ENCODE results near the gene ZSCAN25. TPM values are rescaled to one million over a fixed set of nuclear protein-coding genes. Genes with fewer than 3 reads are reported as not detected.
"Not testable (repeated sequence)": the region's sequence is repeated elsewhere in the genome, so short reads cannot be mapped to it uniquely, and the experiment has no call there.

Gene ZSCAN25
- 10 to 100 TPM; 34.8 to 36.3 TPM for total RNA-seq

GRCh38 chr7:99616359-99617191 is at the start of gene ZSCAN25:
ZSCAN25 (plus strand) TSS chr7:99616946; CDS start chr7:99619607, 2,661 bp downstream.
- DNase-seq (peak; percentile 91), ATAC-seq (peak; percentile 92)
- POLR2A ChIA-PET: interaction anchor here (0.7 to 4.0 kb wide), 18 partner anchors 8 to 485 kb away, joined by 3 to 45 read pairs (median 6); partner anchors contain the start of genes AP4M1, FAM200A, MCM7 and TMEM225B
- Mint-ChIP-seq H3K9me3 (ENCODE audit: insufficient read depth) (no peaks in the 10 kb centered on the region), H3K27me3 (ENCODE audit: low read depth) (no peaks in the 10 kb centered on the region), H3K4me3 (peak within 1 kb of the TSS; percentile 95), H3K36me3 (ENCODE audit: low read depth) (peaks cover 42% of the 10 kb centered on the region), H3K4me1 (ENCODE audit: low read depth) (peaks cover 61% of the 10 kb centered on the region), H3K27ac (peak within 1 kb of the TSS; percentile 97)
- CTCF ChIA-PET: interaction anchor here (0.6 to 2.5 kb wide), 8 partner anchors 8 to 222 kb away, joined by 3 to 12 read pairs (median 5); partner anchors contain the start of genes ZNF394 and ZNF655

DNA sequence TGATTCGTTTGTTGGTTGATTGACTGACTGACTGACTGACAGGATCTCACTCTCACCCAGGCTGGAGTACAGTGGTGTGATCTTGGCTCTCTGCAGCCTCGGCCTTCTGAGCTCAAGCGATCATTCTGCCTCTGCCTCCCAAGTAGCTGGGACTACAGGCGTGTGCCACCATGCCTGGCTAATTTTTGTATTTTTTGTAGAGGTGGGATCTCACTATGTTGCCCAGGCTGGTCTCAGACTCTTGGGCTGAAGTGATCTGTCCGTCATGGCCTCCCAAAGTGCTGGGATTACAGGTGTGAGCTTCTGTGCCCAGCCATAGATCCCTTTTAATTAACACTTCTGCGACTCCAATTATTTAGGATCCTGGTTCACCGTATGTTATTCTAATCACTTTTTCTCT is 48.0 kb upstream of the ZSCAN25 start:
- H3K9me3 Mint-ChIP-seq (ENCODE audit: insufficient read depth); H3K4me3 Mint-ChIP-seq; DNase-seq; ATAC-seq; H3K27ac Mint-ChIP-seq; CTCF ChIA-PET; H3K27me3 Mint-ChIP-seq (ENCODE audit: low read depth): not testable (repeated sequence)
- peaks cover 66% of the 10 kb centered on the region for H3K36me3 Mint-ChIP-seq (ENCODE audit: low read depth)
- POLR2A ChIA-PET: interaction anchor here (3.7 kb wide), 1 partner anchor 10 kb away, joined by 25 read pairs; the partner anchor contains the start of gene ZNF655
- H3K4me1 Mint-ChIP-seq (ENCODE audit: low read depth): peaks cover 11% of the 10 kb centered on the region

GRCh38 chr7:99571768-99572167 is 45.0 kb upstream of the ZSCAN25 start:
- Mint-ChIP-seq H3K36me3 (ENCODE audit: low read depth) (peaks cover 51% of the 10 kb centered on the region), H3K4me3 (no peak overlapping the region), H3K4me1 (ENCODE audit: low read depth) (no peaks in the 10 kb centered on the region), H3K9me3 (ENCODE audit: insufficient read depth) (no peaks in the 10 kb centered on the region), H3K27ac (no peak overlapping the region), H3K27me3 (ENCODE audit: low read depth) (no peaks in the 10 kb centered on the region)
- DNase-seq (no peak), ATAC-seq (no peak)
- CTCF ChIA-PET: no interaction called here
- POLR2A ChIA-PET: interaction anchor here (0.9 to 2.5 kb wide), 2 partner anchors 13 to 52 kb away, joined by 3 to 14 read pairs; partner anchors contain the start of gene ZNF655

DNA sequence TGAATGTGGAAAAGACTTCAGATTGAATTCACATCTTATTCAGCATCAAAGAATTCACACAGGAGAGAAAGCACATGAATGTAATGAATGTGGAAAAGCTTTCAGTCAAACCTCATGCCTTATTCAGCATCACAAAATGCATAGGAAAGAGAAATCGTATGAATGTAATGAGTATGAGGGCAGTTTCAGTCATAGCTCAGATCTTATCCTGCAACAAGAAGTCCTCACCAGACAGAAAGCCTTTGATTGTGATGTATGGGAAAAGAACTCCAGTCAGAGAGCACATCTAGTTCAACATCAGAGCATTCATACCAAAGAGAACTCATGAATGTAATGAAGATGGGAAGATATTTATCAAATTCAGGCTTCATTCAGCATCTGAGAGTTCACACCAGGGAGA is 43.5 kb upstream of the ZSCAN25 start:
- ATAC-seq: no peak
- H3K27me3 Mint-ChIP-seq (ENCODE audit: low read depth): no peaks in the 10 kb centered on the region
- POLR2A ChIA-PET: interaction anchor here (2.5 kb wide), 1 partner anchor 15 kb away, joined by 14 read pairs; the partner anchor contains the start of gene ZNF655
- H3K9me3 Mint-ChIP-seq (ENCODE audit: insufficient read depth): no peaks in the 10 kb centered on the region
- no peak for DNase-seq
- no peak overlapping the region for H3K4me3 Mint-ChIP-seq
- no peak overlapping the region for H3K27ac Mint-ChIP-seq
- CTCF ChIA-PET: no interaction called here
- H3K4me1 Mint-ChIP-seq (ENCODE audit: low read depth): no peaks in the 10 kb centered on the region
- peaks cover 51% of the 10 kb centered on the region for H3K36me3 Mint-ChIP-seq (ENCODE audit: low read depth)

GRCh38 chr7:99576251-99576650 is 40.5 kb upstream of the ZSCAN25 start:
- Mint-ChIP-seq H3K4me1 (ENCODE audit: low read depth) (peaks cover 18% of the 10 kb centered on the region), H3K4me3 (no peak overlapping the region), H3K36me3 (ENCODE audit: low read depth) (peaks cover 31% of the 10 kb centered on the region), H3K9me3 (ENCODE audit: insufficient read depth) (no peaks in the 10 kb centered on the region), H3K27ac (no peak overlapping the region), H3K27me3 (ENCODE audit: low read depth) (no peaks in the 10 kb centered on the region)
- CTCF ChIA-PET: no interaction called here
- POLR2A ChIA-PET: no interaction called here
- ATAC-seq: no peak
- no peak for DNase-seq

GRCh38 chr7:99579281-99579955 is 37.3 kb upstream of the ZSCAN25 start:
- H3K36me3 Mint-ChIP-seq (ENCODE audit: low read depth): peaks cover 4% of the 10 kb centered on the region
- no peak for DNase-seq
- peaks cover 20% of the 10 kb centered on the region for H3K4me1 Mint-ChIP-seq (ENCODE audit: low read depth)
- H3K27me3 Mint-ChIP-seq (ENCODE audit: low read depth): no peaks in the 10 kb centered on the region
- peak overlapping the region; percentile 76 for H3K4me3 Mint-ChIP-seq
- ChIA-PET CTCF (interaction anchor here (1.5 kb wide), 1 partner anchor 74 kb away, joined by 4 read pairs; no protein-coding TSS in a partner anchor), POLR2A (interaction anchor here (1.0 to 3.1 kb wide), 2 partner anchors 20 to 38 kb away, joined by 3 to 22 read pairs; partner anchors contain the start of genes ZNF655 and ZSCAN25)
- no peaks in the 10 kb centered on the region for H3K9me3 Mint-ChIP-seq (ENCODE audit: insufficient read depth)
- no peak overlapping the region for H3K27ac Mint-ChIP-seq
- no peak for ATAC-seq

GRCh38 chr7:99579956-99580777 is 36.6 kb upstream of the ZSCAN25 start:
- peak; percentile 45 for DNase-seq
- Mint-ChIP-seq H3K4me3 (peak overlapping the region; percentile 76), H3K36me3 (ENCODE audit: low read depth) (peaks cover 2% of the 10 kb centered on the region), H3K9me3 (ENCODE audit: insufficient read depth) (no peaks in the 10 kb centered on the region), H3K4me1 (ENCODE audit: low read depth) (peaks cover 20% of the 10 kb centered on the region), H3K27me3 (ENCODE audit: low read depth) (no peaks in the 10 kb centered on the region), H3K27ac (peak overlapping the region; percentile 44)
- ChIA-PET POLR2A (interaction anchor here (1.0 to 3.1 kb wide), 5 partner anchors 21 to 37 kb away, joined by 3 to 22 read pairs (median 4); partner anchors contain the start of genes ZNF655 and ZSCAN25), CTCF (interaction anchor here (1.5 kb wide), 1 partner anchor 75 kb away, joined by 4 read pairs; no protein-coding TSS in a partner anchor)
- ATAC-seq: peak; percentile 77

GRCh38 chr7:99580778-99581332 is 35.9 kb upstream of the ZSCAN25 start:
- not testable (repeated sequence) for H3K27ac Mint-ChIP-seq; H3K27me3 Mint-ChIP-seq (ENCODE audit: low read depth); H3K9me3 Mint-ChIP-seq (ENCODE audit: insufficient read depth); ATAC-seq; DNase-seq; H3K36me3 Mint-ChIP-seq (ENCODE audit: low read depth)
- Mint-ChIP-seq H3K4me3 (peak overlapping the region; percentile 76), H3K4me1 (ENCODE audit: low read depth) (peaks cover 20% of the 10 kb centered on the region)
- ChIA-PET CTCF (interaction anchor here (1.5 kb wide), 1 partner anchor 76 kb away, joined by 4 read pairs; no protein-coding TSS in a partner anchor), POLR2A (interaction anchor here (1.0 to 1.3 kb wide), 4 partner anchors 22 to 36 kb away, joined by 3 to 4 read pairs (median 4); partner anchors contain the start of gene ZSCAN25)

DNA sequence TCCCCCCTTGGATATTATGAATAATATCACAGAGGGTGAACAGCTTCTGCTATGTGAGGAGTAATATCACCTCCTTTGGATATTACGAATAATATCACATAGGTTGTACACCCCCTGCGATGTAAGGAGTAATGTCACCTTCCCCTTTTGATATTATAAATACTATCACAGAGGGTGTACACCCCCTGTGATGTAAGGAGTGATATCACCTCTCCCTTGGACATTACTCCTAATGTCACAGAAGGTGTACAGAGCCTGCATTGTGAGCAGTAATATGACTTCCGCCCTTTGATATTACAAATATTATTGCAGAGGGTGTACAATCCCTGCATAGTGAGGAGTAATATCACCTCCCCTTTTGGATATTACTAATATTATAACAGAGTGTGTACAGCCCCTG is 27.9 kb upstream of the ZSCAN25 start:
- no peak for DNase-seq
- Mint-ChIP-seq H3K36me3 (ENCODE audit: low read depth) (no peaks in the 10 kb centered on the region), H3K27me3 (ENCODE audit: low read depth) (no peaks in the 10 kb centered on the region), H3K9me3 (ENCODE audit: insufficient read depth) (no peaks in the 10 kb centered on the region), H3K4me3 (no peak overlapping the region), H3K4me1 (ENCODE audit: low read depth) (no peaks in the 10 kb centered on the region), H3K27ac (no peak overlapping the region)
- peak; percentile 31 for ATAC-seq
- ChIA-PET POLR2A (no interaction called here), CTCF (no interaction called here)

DNA sequence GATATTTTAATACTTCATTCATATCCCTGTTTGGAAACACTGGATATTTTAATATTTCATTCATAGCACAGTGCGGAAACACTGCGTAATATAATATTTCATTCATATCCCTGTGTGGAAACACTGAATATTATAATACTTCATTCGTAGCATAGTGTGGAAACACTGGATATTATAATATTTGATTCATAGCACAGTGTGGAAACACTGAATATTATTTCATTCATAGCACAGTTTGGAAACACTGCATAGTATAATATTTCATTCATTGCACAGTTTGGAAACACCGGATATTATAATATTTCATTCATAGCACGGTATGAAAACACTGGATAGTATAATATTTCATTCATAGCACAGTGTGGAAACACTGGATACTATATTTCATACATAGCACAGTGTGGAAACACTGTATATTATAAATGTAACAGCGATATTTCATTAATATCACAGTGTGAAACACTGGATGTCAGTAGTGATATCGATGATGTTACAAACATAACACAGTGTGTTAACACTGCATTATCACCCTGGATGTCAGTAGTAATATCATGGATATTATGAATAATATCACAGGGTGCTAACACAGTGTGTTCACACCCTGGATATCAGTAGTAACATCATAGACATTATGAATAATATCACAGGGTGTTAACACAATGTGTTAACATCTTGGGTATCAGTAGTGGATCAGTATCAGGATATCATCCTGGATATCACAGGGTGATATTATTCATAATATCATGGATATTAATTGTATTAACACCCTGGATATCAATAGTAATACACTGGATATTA is 21.6 kb upstream of the ZSCAN25 start:
- ChIA-PET CTCF (no interaction called here), POLR2A (no interaction called here)
- no peak overlapping the region for H3K4me3 Mint-ChIP-seq
- no peaks in the 10 kb centered on the region for H3K4me1 Mint-ChIP-seq (ENCODE audit: low read depth)
- no peaks in the 10 kb centered on the region for H3K36me3 Mint-ChIP-seq (ENCODE audit: low read depth)
- H3K9me3 Mint-ChIP-seq (ENCODE audit: insufficient read depth): no peaks in the 10 kb centered on the region
- no peaks in the 10 kb centered on the region for H3K27me3 Mint-ChIP-seq (ENCODE audit: low read depth)
- H3K27ac Mint-ChIP-seq: no peak overlapping the region
- peak; percentile 32 for ATAC-seq
- no peak for DNase-seq

Measured in activated CD8-positive, alpha-beta T cell treated with anti-CD3 and anti-CD28 coated beads, Interleukin-2, amount 10 ng/mL, durations not matched to agents 7 days and 5 days (primary cell).